Neural crest cell (in vitro differentiated cells): Measurements from ENCODE around the gene NFIA. TPM values are rescaled to one million over a fixed set of nuclear protein-coding genes. Genes with fewer than 3 reads are reported as not detected.

ENCODE experiments used
- DNase-seq: peaks from one replicate; pipeline ENCODE4 v3.0.0; 2021; ENCODE audit warnings: low read depth, mixed read lengths, low spot score
- H3K27ac Mint-ChIP-seq: one replicate; pipeline ENCODE4 v1.8.0; 2021; ENCODE audit warnings: mild to moderate bottlenecking, mixed read lengths; ENCODE audit not compliant: unreplicated experiment
- H3K27me3 Mint-ChIP-seq: 2 replicates; pipeline ENCODE4 v1.8.0; 2021; ENCODE audit warnings: low read depth, mild to moderate bottlenecking, mixed read lengths
- H3K36me3 Mint-ChIP-seq: 2 replicates; pipeline ENCODE4 v1.8.0; 2021; ENCODE audit warnings: low read depth, mild to moderate bottlenecking, mixed read lengths
- H3K4me1 Mint-ChIP-seq: 2 replicates; pipeline ENCODE4 v1.8.0; 2021; ENCODE audit warnings: mixed read lengths
- H3K4me3 Mint-ChIP-seq: one replicate; pipeline ENCODE4 v1.8.0; 2021; ENCODE audit warnings: mild to moderate bottlenecking, mixed read lengths
- H3K9me3 Mint-ChIP-seq: 2 replicates; pipeline ENCODE4 v1.8.0; 2021; ENCODE audit warnings: mixed read lengths
- total RNA-seq: library from RNA; stranded (reverse); gene quantifications from 2 replicates; pipeline ENCODE4 v1.2.1, GENCODE V29; 2021
- TF ChIP-seq, protein P1 (sequence below): fragments of 200-600 bp; sonication (generic); conservative IDR thresholded peaks from 2 replicates; pipeline ENCODE4 v1.5.0; 2021; ENCODE audit warnings: antibody characterized with exemption, mild to moderate bottlenecking

NFIA gene
- total RNA-seq, 1 donor from 2014 or later: 3.4 TPM

- H3K4me3 Mint-ChIP-seq: no peak overlapping the region
- no peak overlapping the region for H3K27ac Mint-ChIP-seq
- H3K4me1 Mint-ChIP-seq: peaks cover 17% of the 10 kb centered on the region
- no peaks in the 10 kb centered on the region for H3K27me3 Mint-ChIP-seq
- TF ChIP-seq, protein P1, sequence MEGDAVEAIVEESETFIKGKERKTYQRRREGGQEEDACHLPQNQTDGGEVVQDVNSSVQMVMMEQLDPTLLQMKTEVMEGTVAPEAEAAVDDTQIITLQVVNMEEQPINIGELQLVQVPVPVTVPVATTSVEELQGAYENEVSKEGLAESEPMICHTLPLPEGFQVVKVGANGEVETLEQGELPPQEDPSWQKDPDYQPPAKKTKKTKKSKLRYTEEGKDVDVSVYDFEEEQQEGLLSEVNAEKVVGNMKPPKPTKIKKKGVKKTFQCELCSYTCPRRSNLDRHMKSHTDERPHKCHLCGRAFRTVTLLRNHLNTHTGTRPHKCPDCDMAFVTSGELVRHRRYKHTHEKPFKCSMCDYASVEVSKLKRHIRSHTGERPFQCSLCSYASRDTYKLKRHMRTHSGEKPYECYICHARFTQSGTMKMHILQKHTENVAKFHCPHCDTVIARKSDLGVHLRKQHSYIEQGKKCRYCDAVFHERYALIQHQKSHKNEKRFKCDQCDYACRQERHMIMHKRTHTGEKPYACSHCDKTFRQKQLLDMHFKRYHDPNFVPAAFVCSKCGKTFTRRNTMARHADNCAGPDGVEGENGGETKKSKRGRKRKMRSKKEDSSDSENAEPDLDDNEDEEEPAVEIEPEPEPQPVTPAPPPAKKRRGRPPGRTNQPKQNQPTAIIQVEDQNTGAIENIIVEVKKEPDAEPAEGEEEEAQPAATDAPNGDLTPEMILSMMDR: no peak
- H3K9me3 Mint-ChIP-seq: no peaks in the 10 kb centered on the region
- no peaks in the 10 kb centered on the region for H3K36me3 Mint-ChIP-seq
- DNase-seq: no peak
These were observed 144.6 kb downstream of the NFIA start for GRCh38 chr1:61226791-61227567.

DNA sequence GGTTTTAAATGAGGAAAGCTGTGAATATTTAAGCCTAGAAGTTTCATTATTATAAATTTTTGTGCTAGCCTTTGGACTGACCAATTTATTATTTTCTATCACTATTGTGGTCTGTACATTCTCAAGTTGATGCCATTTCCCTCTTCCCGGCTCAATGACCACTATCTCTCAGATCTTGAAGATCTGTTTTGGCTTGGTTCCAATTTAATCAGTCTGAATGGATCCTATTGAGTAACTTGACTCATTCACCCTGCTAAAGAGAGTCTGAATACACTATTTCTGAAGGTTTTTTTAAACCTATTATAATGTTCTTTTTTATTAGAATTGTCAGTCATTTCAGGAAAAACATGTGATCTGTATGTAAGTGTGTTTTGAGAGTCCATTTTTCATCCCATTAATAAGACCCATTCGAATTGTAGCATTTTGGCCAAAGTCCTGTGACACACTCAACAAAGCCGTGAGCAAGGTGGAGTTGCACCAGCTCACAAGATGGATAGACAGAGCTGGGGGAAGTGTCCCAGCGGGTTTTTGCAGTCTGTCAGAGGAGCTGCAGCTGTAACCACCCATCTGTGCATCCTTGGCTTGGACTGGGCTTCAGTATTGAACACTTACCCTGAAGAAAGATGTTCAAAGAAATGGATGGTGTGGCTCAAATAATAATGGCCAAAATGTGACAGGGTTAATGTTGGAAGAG, 145.6 kb downstream of the NFIA start:
- Mint-ChIP-seq H3K9me3 (no peaks in the 10 kb centered on the region), H3K27me3 (no peaks in the 10 kb centered on the region), H3K4me1 (peaks cover 12% of the 10 kb centered on the region), H3K4me3 (no peak overlapping the region), H3K36me3 (no peaks in the 10 kb centered on the region), H3K27ac (no peak overlapping the region)
- TF ChIP-seq, protein P1: no peak
- no peak for DNase-seq

DNA sequence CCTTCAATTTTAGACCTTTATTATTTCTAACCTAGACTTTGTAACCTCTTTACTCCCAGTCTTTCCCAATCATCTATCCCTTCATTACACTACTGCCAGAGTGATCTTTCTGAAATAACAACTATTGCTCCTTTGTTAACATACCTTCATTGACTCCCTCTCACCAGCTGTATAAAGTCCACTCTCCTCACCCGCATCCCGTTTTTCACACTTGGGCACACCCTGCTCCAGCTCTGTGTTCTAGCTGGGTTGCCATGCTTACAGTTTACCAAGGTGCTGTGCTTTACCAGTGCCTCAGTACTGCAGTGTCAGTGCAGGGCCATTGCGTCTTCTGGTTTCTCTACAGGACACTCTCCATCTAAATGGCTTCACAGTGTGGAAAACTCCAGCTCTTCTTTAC, 148.2 kb downstream of the NFIA start:
- Mint-ChIP-seq H3K4me3 (no peak overlapping the region), H3K27ac (no peak overlapping the region), H3K9me3 (no peaks in the 10 kb centered on the region), H3K36me3 (no peaks in the 10 kb centered on the region), H3K4me1 (peaks cover 12% of the 10 kb centered on the region), H3K27me3 (no peaks in the 10 kb centered on the region)
- no peak for DNase-seq
- TF ChIP-seq, protein P1: no peak

GRCh38 chr1:61231795-61232194, 149.4 kb downstream of the NFIA start:
- TF ChIP-seq, protein P1: no peak
- Mint-ChIP-seq H3K4me1 (peaks cover 12% of the 10 kb centered on the region), H3K27me3 (no peaks in the 10 kb centered on the region), H3K9me3 (no peaks in the 10 kb centered on the region), H3K27ac (no peak overlapping the region), H3K36me3 (no peaks in the 10 kb centered on the region), H3K4me3 (no peak overlapping the region)
- DNase-seq: no peak

GRCh38 chr1:61233121-61233660, 150.8 kb downstream of the NFIA start:
- Mint-ChIP-seq H3K4me3 (no peak overlapping the region), H3K9me3 (no peaks in the 10 kb centered on the region), H3K27ac (no peak overlapping the region), H3K36me3 (no peaks in the 10 kb centered on the region), H3K27me3 (no peaks in the 10 kb centered on the region), H3K4me1 (peaks cover 1% of the 10 kb centered on the region)
- no peak for DNase-seq
- TF ChIP-seq, protein P1: no peak
